A673 (cell line): ENCODE measurements around the gene RAB4A. TPM values are rescaled to one million over a fixed set of nuclear protein-coding genes. Genes with fewer than 3 reads are reported as not detected.

ENCODE experiments used
- BruUV-seq: library from RNA; stranded (reverse); fragments of 400-500 nt; replicated peaks from 2 replicates; lab custom pipeline; 2021; lab: Mats Ljungman, UMichigan
- CTCF ChIA-PET: fragments of 300-600 bp; sonication (Branson Sonifier 250); formaldehyde crosslinking; loops from one replicate; lab custom pipeline; 2022; ENCODE audit warnings: antibody characterized with exemption; lab: Charles Lee
- POLR2A ChIA-PET: fragments of 300-600 bp; sonication (Branson Sonifier 250); formaldehyde crosslinking; loops from one replicate; lab custom pipeline; 2022; ENCODE audit warnings: antibody characterized with exemption; ENCODE audit not compliant: low non-redundant PET; lab: Charles Lee
- DNase-seq: peaks from one replicate; pipeline ENCODE4 v3.0.0-alpha.2; 2015; ENCODE audit warnings: low spot score
- H3K27ac ChIP-seq: fragments of 200-600 bp; sonication (generic); 2 replicates; pipeline ENCODE4 v1.5.1; 2016; ENCODE audit warnings: mixed run types, low read depth, mild to moderate bottlenecking, mixed read lengths, antibody characterized with exemption, low read length; ENCODE audit not compliant: poor library complexity, severe bottlenecking
- H3K27me3 ChIP-seq: fragments of 200-600 bp; sonication (generic); replicated peaks from 2 replicates; pipeline ENCODE4 v1.6.1; 2017; ENCODE audit warnings: mixed run types, low read depth, mild to moderate bottlenecking, mixed read lengths, antibody characterized with exemption, low read length; ENCODE audit not compliant: insufficient read depth, poor library complexity
- H3K36me3 ChIP-seq: fragments of 200-600 bp; sonication (generic); 2 replicates; pipeline ENCODE4 v1.6.1; 2016; ENCODE audit warnings: mixed run types, mild to moderate bottlenecking, mixed read lengths, antibody characterized with exemption, low read length; ENCODE audit not compliant: insufficient read depth, poor library complexity, severe bottlenecking
- H3K4me1 ChIP-seq: fragments of 200-600 bp; sonication (generic); 2 replicates; pipeline ENCODE4 v1.6.1; 2017; ENCODE audit warnings: mixed run types, mild to moderate bottlenecking, mixed read lengths, antibody characterized with exemption, low read length; ENCODE audit not compliant: insufficient read depth, poor library complexity, severe bottlenecking
- H3K4me3 ChIP-seq: fragments of 200-600 bp; sonication (generic); 2 replicates; pipeline ENCODE4 v1.5.1; 2016; ENCODE audit warnings: low read depth, mixed run types, mild to moderate bottlenecking, mixed read lengths, low read length; ENCODE audit not compliant: poor library complexity, severe bottlenecking
- H3K9me3 ChIP-seq: fragments of 200-600 bp; sonication (generic); 2 replicates; pipeline ENCODE4 v1.6.1; 2016; ENCODE audit warnings: mixed run types, low read depth, mild to moderate bottlenecking, mixed read lengths, antibody characterized with exemption, low read length; ENCODE audit not compliant: poor library complexity, severe bottlenecking
- CTCF ChIP-seq: fragments of 300-800, 200-600 bp; sonication (generic); conservative IDR thresholded peaks from 2 replicates; pipeline ENCODE4 v1.5.1; 2017; ENCODE audit warnings: low read depth, mild to moderate bottlenecking, antibody characterized with exemption, low read length, moderate library complexity, mixed read lengths
- EZH2 ChIP-seq: fragments of 200-600 bp; sonication (generic); IDR thresholded peaks from 2 replicates; pipeline ENCODE4 v1.6.1; 2017; ENCODE audit warnings: borderline replicate concordance, low read depth, mild to moderate bottlenecking, mixed read lengths, antibody characterized with exemption, low read length; ENCODE audit not compliant: poor library complexity, severe bottlenecking
- intact Hi-C: fragments of 100-400 bp; cut with micrococcal nuclease; formaldehyde crosslinking; loops from one replicate; pipeline ENCODE4 v1.10.0; 2022; ENCODE audit not compliant: unreplicated experiment
- total RNA-seq: library from RNA; stranded (reverse); gene quantifications from 2 replicates; pipeline ENCODE4 v1.2.3, GENCODE V29; 2021

The RAB4A gene
- total RNA-seq, 1 experiment from 2014 or later, result 51.6 TPM

GRCh38 chr1:229224308-229224707 lies 46.6 kb upstream of the RAB4A start:
- Histone ChIP-seq H3K4me1 (peaks cover 3% of the 10 kb centered on the region), H3K27me3 (no peaks in the 10 kb centered on the region), H3K27ac (no peak overlapping the region), H3K9me3 (no peaks in the 10 kb centered on the region), H3K36me3 (no peaks in the 10 kb centered on the region), H3K4me3 (no peak overlapping the region)
- TF ChIP-seq CTCF (no peak), EZH2 (no peak)
- DNase-seq, result no peak
- BruUV-seq, result no TSS peak
- intact Hi-C loops, result loop anchor here (10.0 kb wide), 1 partner anchor 540 kb away; no protein-coding TSS in a partner anchor
- POLR2A ChIA-PET, result no interaction called here
- CTCF ChIA-PET, result no interaction called here

- Histone ChIP-seq H3K4me1 (peaks cover 13% of the 10 kb centered on the region), H3K9me3 (no peaks in the 10 kb centered on the region), H3K27ac (no peak overlapping the region), H3K36me3 (no peaks in the 10 kb centered on the region), H3K27me3 (no peaks in the 10 kb centered on the region), H3K4me3 (no peak overlapping the region)
- DNase-seq, result no peak
- no TSS peak for BruUV-seq
- ChIA-PET POLR2A (no interaction called here), CTCF (no interaction called here)
- intact Hi-C loops, result loop anchor here (10.0 kb wide), 1 partner anchor 541 kb away; no protein-coding TSS in a partner anchor
- no peak for TF ChIP-seq EZH2
- TF ChIP-seq CTCF, result no peak
Measured at GRCh38 chr1:229225331-229225782, 45.6 kb upstream of the RAB4A start.

- Histone ChIP-seq H3K9me3 (no peaks in the 10 kb centered on the region), H3K27ac (no peak overlapping the region), H3K36me3 (no peaks in the 10 kb centered on the region), H3K27me3 (no peaks in the 10 kb centered on the region), H3K4me1 (peaks cover 28% of the 10 kb centered on the region), H3K4me3 (no peak overlapping the region)
- TF ChIP-seq EZH2, result no peak
- TF ChIP-seq CTCF, result no peak
- DNase-seq, result no peak
- intact Hi-C loops, result loop anchor here (2.0 to 10.0 kb wide), 2 partner anchors 492 to 542 kb away; partner anchors contain the start of gene RHOU
- POLR2A ChIA-PET, result no interaction called here
- BruUV-seq, result no TSS peak
- CTCF ChIA-PET, result interaction anchor here (0.7 kb wide), 1 partner anchor 22 kb away, joined by 3 read pairs; no protein-coding TSS in a partner anchor
Measured at GRCh38 chr1:229226796-229227195, 44.1 kb upstream of the RAB4A start.
